ENCODE measurements around the gene EDNRB.

EDNRB gene

DNA sequence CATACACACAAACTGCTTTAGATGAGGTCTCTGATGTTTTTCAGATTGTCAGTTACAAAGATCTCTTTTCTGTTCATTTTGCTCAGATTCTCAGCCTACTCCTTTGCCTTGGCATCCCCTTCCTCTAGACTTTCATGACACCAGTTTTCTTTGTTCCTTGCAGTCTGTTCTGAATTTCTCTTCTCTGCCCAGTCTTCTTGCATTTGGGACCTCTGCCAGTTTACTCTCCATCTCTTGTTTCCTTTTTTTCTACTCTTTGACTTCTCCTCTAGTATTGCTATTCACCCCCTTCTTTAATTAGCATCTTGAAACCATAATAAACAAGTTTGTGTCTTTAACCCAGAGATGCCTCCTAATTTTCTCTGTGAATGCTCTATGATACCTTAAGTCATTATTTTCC is 26.1 kb downstream of the EDNRB start:
- no peak overlapping the region for H3K9ac ChIP-seq (ENCODE audit: insufficient read length)
- TF ChIP-seq POLR2AphosphoS5 (IDR thresholded peaks at IDR 0.05; ENCODE audit: borderline replicate concordance, low read depth, low read length) (no peak), FOXP2 (optimal IDR thresholded peaks at IDR 0.05; ENCODE audit: control extremely low read depth, extremely low read length, insufficient read depth) (no peak), EZH2 (IDR thresholded peaks at IDR 0.05) (no peak)
- no peak overlapping the region for H3K27ac ChIP-seq
- H3K9me3 ChIP-seq (ENCODE audit: low read depth, low read length), result no peaks in the 10 kb centered on the region
- H3K4me3 ChIP-seq, result no peak overlapping the region
- DNase-seq (ENCODE audit: low read depth, low spot score), result no peak
- H3K36me3 ChIP-seq (ENCODE audit: insufficient read depth, low read length), result no peaks in the 10 kb centered on the region

- Histone ChIP-seq H3K36me3 (ENCODE audit: insufficient read depth, low read length) (no peaks in the 10 kb centered on the region), H3K9me3 (ENCODE audit: low read depth, low read length) (no peaks in the 10 kb centered on the region), H3K27ac (no peak overlapping the region), H3K9ac (ENCODE audit: insufficient read length) (no peak overlapping the region), H3K4me3 (no peak overlapping the region)
- TF ChIP-seq FOXP2 (optimal IDR thresholded peaks at IDR 0.05; ENCODE audit: control extremely low read depth, extremely low read length, insufficient read depth), result no peak
- no peak for TF ChIP-seq EZH2 (IDR thresholded peaks at IDR 0.05)
- TF ChIP-seq POLR2AphosphoS5 (IDR thresholded peaks at IDR 0.05; ENCODE audit: borderline replicate concordance, low read depth, low read length), result no peak
- DNase-seq (ENCODE audit: low read depth, low spot score), result no peak
Measured at GRCh38 chr13:77891486-77891885, 27.1 kb downstream of the EDNRB start.

DNA sequence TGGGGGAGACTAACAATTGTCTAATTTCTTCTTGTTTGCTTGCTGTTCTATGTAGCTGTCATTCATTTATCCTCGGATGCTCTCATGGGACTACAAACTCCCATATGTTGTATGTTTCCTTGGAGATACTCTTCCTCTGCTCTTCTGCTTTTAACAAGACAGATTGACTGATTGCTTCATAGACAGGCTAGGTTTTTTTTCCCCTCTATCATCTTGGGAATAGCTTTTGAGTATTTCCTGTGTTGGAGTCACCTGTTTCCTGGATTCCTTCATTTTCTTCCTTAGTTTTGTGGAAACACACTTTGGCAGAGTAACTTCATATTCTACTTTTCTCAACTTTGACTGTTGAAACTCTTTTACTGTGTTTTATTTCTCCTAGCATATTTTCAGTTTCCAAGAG is 27.6 kb downstream of the EDNRB start:
- no peak for TF ChIP-seq POLR2AphosphoS5 (IDR thresholded peaks at IDR 0.05; ENCODE audit: borderline replicate concordance, low read depth, low read length)
- no peak for TF ChIP-seq EZH2 (IDR thresholded peaks at IDR 0.05)
- TF ChIP-seq FOXP2 (optimal IDR thresholded peaks at IDR 0.05; ENCODE audit: control extremely low read depth, extremely low read length, insufficient read depth), result no peak
- no peak overlapping the region for H3K9ac ChIP-seq (ENCODE audit: insufficient read length)
- no peak overlapping the region for H3K27ac ChIP-seq
- H3K9me3 ChIP-seq (ENCODE audit: low read depth, low read length), result no peaks in the 10 kb centered on the region
- H3K36me3 ChIP-seq (ENCODE audit: insufficient read depth, low read length), result no peaks in the 10 kb centered on the region
- H3K4me3 ChIP-seq, result no peak overlapping the region
- no peak for DNase-seq (ENCODE audit: low read depth, low spot score)

- Histone ChIP-seq H3K27ac (no peak overlapping the region), H3K9ac (ENCODE audit: insufficient read length) (no peak overlapping the region), H3K36me3 (ENCODE audit: insufficient read depth, low read length) (no peaks in the 10 kb centered on the region), H3K9me3 (ENCODE audit: low read depth, low read length) (no peaks in the 10 kb centered on the region), H3K4me3 (no peak overlapping the region)
- DNase-seq (ENCODE audit: low read depth, low spot score), result no peak
- TF ChIP-seq FOXP2 (optimal IDR thresholded peaks at IDR 0.05; ENCODE audit: control extremely low read depth, extremely low read length, insufficient read depth), result no peak
- TF ChIP-seq POLR2AphosphoS5 (IDR thresholded peaks at IDR 0.05; ENCODE audit: borderline replicate concordance, low read depth, low read length), result no peak
- no peak for TF ChIP-seq EZH2 (IDR thresholded peaks at IDR 0.05)
Measured at GRCh38 chr13:77883328-77883727, 35.3 kb downstream of the EDNRB start.

GRCh38 chr13:77878190-77878589 is 40.4 kb downstream of the EDNRB start:
- DNase-seq (ENCODE audit: low read depth, low spot score), result no peak
- Histone ChIP-seq H3K9ac (ENCODE audit: insufficient read length) (no peak overlapping the region), H3K9me3 (ENCODE audit: low read depth, low read length) (no peaks in the 10 kb centered on the region), H3K36me3 (ENCODE audit: insufficient read depth, low read length) (no peaks in the 10 kb centered on the region), H3K27ac (no peak overlapping the region), H3K4me3 (no peak overlapping the region)
- TF ChIP-seq EZH2 (IDR thresholded peaks at IDR 0.05) (no peak), POLR2AphosphoS5 (IDR thresholded peaks at IDR 0.05; ENCODE audit: borderline replicate concordance, low read depth, low read length) (no peak), FOXP2 (optimal IDR thresholded peaks at IDR 0.05; ENCODE audit: control extremely low read depth, extremely low read length, insufficient read depth) (no peak)

DNA sequence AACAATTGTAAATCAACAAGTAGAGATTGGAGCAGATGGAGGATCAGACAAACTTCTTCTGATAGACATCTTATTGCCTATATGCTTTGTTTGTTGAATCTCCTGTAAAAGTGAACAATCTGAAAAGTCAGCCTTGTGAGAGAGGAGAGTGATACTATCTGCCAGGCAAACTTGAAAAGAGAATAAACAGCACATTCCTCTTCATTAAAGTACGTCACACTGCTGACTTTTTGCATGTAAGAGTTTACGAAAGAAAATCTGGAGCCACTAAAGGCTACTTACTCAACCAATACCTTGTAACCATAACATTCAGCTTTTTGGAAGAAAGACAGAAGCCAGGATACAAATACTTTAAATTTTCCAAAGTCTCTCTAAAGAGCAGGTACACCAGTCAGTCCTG is 42.5 kb downstream of the EDNRB start:
- no peak for TF ChIP-seq POLR2AphosphoS5 (IDR thresholded peaks at IDR 0.05; ENCODE audit: borderline replicate concordance, low read depth, low read length)
- no peak for TF ChIP-seq FOXP2 (optimal IDR thresholded peaks at IDR 0.05; ENCODE audit: control extremely low read depth, extremely low read length, insufficient read depth)
- TF ChIP-seq EZH2 (IDR thresholded peaks at IDR 0.05), result no peak
- Histone ChIP-seq H3K9me3 (ENCODE audit: low read depth, low read length) (no peaks in the 10 kb centered on the region), H3K27ac (no peak overlapping the region), H3K9ac (ENCODE audit: insufficient read length) (no peak overlapping the region), H3K36me3 (ENCODE audit: insufficient read depth, low read length) (no peaks in the 10 kb centered on the region), H3K4me3 (no peak overlapping the region)
- DNase-seq (ENCODE audit: low read depth, low spot score), result no peak

DNA sequence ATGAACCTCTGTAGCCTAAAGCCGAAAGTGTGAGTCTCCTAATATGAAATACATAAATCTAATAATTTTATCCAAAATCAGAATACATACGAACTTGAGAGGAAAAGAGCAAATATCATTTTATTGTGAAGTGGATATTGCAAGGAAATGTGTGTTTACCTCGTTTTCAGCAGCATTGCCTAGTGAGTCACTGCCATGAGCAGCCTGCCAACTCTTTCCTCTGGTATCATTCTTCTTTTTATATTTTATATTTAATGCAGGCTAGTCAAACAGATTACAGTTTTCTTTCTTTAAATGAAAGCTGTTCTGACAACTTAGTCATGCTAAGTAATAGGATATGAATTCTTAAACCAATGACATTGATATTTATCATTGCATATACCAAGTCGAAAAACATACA is 44.2 kb downstream of the EDNRB start:
- Histone ChIP-seq H3K4me3 (no peak overlapping the region), H3K9ac (ENCODE audit: insufficient read length) (no peak overlapping the region), H3K27ac (no peak overlapping the region), H3K36me3 (ENCODE audit: insufficient read depth, low read length) (no peaks in the 10 kb centered on the region), H3K9me3 (ENCODE audit: low read depth, low read length) (no peaks in the 10 kb centered on the region)
- DNase-seq (ENCODE audit: low read depth, low spot score), result no peak
- TF ChIP-seq POLR2AphosphoS5 (IDR thresholded peaks at IDR 0.05; ENCODE audit: borderline replicate concordance, low read depth, low read length), result no peak
- TF ChIP-seq EZH2 (IDR thresholded peaks at IDR 0.05), result no peak
- no peak for TF ChIP-seq FOXP2 (optimal IDR thresholded peaks at IDR 0.05; ENCODE audit: control extremely low read depth, extremely low read length, insufficient read depth)

- Histone ChIP-seq H3K4me3 (no peak overlapping the region), H3K9me3 (ENCODE audit: low read depth, low read length) (no peaks in the 10 kb centered on the region), H3K27ac (no peak overlapping the region), H3K9ac (ENCODE audit: insufficient read length) (no peak overlapping the region), H3K36me3 (ENCODE audit: insufficient read depth, low read length) (no peaks in the 10 kb centered on the region)
- TF ChIP-seq EZH2 (IDR thresholded peaks at IDR 0.05) (no peak), FOXP2 (optimal IDR thresholded peaks at IDR 0.05; ENCODE audit: control extremely low read depth, extremely low read length, insufficient read depth) (no peak), POLR2AphosphoS5 (IDR thresholded peaks at IDR 0.05; ENCODE audit: borderline replicate concordance, low read depth, low read length) (no peak)
- DNase-seq (ENCODE audit: low read depth, low spot score), result no peak
Measured at GRCh38 chr13:77872995-77873394, 45.6 kb downstream of the EDNRB start.

GRCh38 chr13:77871596-77871995 is 47.0 kb downstream of the EDNRB start:
- Histone ChIP-seq H3K4me3 (no peak overlapping the region), H3K27ac (no peak overlapping the region), H3K9ac (ENCODE audit: insufficient read length) (no peak overlapping the region), H3K9me3 (ENCODE audit: low read depth, low read length) (no peaks in the 10 kb centered on the region), H3K36me3 (ENCODE audit: insufficient read depth, low read length) (no peaks in the 10 kb centered on the region)
- no peak for DNase-seq (ENCODE audit: low read depth, low spot score)
- TF ChIP-seq FOXP2 (optimal IDR thresholded peaks at IDR 0.05; ENCODE audit: control extremely low read depth, extremely low read length, insufficient read depth) (no peak), EZH2 (IDR thresholded peaks at IDR 0.05) (no peak), POLR2AphosphoS5 (IDR thresholded peaks at IDR 0.05; ENCODE audit: borderline replicate concordance, low read depth, low read length) (no peak)
